DMS79 treated with DMSO at 0.1 percent for 48 hours (cell line): ENCODE data around the gene ZNF618.

Source experiments
- DNase-seq: peaks from one replicate; lab custom pipeline; 2025; lab: John Stamatoyannopoulos, UW

The ZNF618 gene

GRCh38 chr9:113934167-113934828, 58.2 kb downstream of the ZNF618 start:
- no peak for DNase-seq

DNA sequence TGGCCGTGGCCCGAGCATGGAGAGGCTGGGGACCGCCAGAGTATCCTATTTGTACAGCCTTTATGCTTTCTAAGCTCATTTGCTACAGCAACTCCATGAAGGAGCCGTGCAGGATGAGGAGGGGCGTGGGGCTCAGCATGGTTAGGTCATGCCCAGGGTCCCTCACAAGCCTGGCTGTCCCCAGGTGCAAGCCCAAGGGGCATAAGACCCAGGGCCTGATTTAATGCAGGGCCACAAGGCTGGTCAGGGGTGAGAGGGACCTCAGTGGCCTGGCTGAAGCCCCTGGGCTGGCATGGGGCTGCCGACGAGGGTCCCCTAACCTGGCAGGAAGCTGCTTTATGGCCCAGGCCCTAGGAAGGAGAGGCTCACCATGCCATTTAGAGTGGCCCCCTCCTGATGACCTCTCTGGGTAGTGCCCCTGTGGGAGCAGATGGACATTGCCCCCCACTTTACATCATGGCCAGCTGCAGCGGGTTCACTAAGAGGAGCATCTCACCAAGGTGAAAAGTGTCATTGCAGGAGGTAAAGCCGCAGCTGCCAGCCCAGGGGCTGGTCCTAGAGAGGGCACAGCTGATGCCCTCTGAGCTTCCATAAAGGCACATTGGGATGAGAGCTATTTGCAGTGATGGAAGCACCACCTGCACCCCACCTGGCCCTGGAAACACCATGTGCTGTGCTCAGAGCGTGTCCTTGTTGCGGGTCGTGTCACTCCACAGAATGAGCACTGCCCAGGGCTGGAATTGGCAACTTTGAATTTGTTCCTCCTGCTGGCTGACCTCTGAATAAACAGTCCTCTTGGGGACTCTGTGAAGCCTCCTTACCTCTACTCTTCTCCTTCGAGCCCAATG, 58.9 kb downstream of the ZNF618 start:
- DNase-seq = no peak

DNA sequence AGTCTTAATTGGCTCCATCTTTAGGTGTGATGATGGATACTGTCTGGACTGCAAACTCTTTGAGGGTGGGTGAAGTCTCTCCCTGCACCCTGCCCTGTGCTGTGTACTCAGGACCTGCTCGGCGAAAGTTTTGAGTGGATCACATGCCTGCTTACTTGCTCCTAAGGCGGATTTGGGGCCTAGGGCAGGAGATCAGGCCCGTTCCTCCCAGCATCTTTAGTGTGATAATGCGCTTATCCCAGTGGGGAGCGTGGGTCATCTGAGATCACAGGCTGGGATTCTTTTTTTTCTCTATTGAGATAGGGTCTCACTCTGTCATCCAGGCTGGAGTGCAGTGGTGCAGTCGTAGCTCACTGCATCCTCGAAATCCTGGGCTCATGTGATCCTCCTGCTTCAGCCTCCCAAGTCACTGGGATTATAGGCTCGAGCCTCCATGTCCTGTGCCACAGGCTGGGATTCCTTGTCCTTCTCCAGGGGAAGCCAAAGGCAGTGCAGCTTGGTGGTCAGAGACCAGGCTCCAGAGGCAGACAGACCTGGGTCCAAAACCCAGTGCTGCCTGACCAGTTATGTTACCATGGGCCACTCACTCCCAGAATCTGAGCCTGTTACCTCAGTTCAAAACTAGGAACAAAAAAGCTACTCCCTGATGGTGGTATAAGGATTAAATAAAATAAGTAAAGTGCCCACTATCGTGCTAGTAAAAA, 59.7 kb downstream of the ZNF618 start:
- no peak for DNase-seq

DNA sequence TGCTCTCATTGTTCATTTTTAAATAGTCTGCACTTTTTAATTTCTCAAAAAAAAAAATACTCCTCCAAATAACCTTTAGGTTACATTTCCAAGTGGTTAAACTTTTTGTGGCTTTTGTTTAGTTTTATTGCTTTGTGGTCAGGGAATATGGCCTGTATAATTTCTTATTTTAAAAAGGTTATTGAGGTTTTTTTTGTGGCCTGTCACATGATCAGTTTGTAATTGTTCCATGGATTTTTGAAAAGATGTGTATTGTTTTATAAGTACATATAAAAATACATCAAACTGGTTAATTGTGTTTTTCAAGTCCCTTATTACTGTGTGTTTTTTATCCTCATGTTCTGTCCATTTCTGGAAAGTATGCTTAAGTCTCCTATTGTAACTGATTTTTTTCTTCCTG, 64.0 kb downstream of the ZNF618 start:
- no peak for DNase-seq

- no peak for DNase-seq
These were observed 64.9 kb downstream of the ZNF618 start for GRCh38 chr9:113941056-113941455.

- DNase-seq = no peak
These were observed 65.4 kb downstream of the ZNF618 start for GRCh38 chr9:113941526-113941925.

GRCh38 chr9:113943112-113944009, 67.3 kb downstream of the ZNF618 start:
- no peak for DNase-seq

DNA sequence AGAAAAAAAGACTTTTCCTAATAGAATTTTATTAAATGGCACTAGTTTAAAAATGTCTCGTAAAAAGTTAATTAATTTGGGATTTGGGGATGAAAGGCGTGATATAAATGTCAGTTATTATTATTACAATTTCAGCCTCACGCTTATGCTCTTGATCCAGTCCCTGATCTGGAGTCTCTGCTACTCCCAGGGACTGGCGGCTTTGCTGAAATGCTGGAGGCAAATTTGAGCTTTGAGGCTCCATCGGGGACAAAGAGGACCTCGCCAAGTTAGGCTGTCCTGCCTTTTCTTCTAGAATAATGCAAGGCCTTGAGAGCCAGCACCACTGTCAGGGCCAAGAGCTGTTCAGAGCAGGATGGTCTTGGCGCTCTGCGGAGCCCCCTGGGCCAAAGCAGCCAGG, 69.7 kb downstream of the ZNF618 start:
- DNase-seq = no peak

- no peak for DNase-seq
These were observed 70.5 kb downstream of the ZNF618 start for GRCh38 chr9:113946496-113947115.

DNA sequence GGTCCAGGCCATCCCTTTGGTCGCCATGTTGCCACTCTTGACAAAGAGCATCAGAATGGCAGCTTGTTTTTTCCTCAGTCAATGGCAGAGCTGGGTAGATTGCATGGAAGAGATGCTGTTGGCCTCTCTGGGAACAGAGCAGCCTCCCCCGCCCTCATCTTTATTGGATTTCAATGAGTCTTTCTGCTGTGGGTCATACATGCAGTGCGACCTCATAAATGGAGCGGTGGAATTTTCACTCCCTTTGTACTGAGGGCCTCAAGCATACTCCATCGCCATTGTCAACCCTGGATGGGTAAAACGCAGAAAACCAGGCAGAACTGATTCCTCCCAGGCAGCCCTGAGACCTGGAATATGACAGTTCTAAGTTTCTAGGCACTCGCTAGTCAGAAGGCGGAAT, 71.8 kb downstream of the ZNF618 start:
- no peak for DNase-seq

GRCh38 chr9:113948891-113949570, 72.9 kb downstream of the ZNF618 start:
- no peak for DNase-seq

GRCh38 chr9:113949571-113950078, 73.5 kb downstream of the ZNF618 start:
- DNase-seq = no peak

DNA sequence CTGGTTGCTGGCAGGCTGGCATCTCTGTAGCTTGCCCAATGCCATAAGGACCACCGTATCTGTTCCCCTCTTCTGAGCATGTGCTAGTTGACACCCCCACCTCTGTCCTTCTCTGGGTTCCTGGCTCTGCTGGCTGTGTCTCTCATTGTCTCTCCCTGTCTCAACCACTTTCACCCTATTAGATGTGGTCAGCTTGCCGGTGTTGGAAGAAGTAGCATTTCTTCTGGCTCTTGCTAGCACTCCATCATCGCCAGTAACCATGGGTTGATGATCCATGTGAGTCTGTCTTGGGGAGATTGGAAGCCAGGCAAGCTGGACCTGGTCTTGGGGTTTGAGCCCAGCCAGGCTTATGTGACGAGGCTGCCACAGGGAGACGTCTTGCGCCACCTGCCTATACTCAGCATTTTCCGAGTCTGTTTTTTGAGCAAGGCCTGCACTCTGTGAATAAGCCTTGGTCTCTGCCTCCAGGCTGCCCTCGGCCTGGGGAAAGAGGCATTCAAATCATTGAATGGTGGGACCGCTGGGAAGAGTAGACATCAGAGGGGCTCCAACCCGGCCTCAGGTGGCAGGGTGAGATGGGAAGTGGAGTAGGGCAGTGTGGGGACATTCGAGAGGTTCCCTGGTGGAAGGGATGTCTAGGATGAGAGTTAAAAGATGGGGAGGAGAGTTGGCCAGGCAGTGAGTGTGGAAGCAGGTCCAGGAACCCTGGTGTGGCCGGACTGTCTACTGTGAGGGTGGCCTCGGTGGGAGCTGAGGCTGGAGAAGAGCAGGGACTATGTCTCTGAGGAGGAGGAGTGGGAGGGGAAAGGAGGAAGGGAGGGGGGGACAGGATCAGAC, 74.3 kb downstream of the ZNF618 start:
- DNase-seq = no peak

GRCh38 chr9:113951032-113951372, 74.9 kb downstream of the ZNF618 start:
- DNase-seq = no peak

DNA sequence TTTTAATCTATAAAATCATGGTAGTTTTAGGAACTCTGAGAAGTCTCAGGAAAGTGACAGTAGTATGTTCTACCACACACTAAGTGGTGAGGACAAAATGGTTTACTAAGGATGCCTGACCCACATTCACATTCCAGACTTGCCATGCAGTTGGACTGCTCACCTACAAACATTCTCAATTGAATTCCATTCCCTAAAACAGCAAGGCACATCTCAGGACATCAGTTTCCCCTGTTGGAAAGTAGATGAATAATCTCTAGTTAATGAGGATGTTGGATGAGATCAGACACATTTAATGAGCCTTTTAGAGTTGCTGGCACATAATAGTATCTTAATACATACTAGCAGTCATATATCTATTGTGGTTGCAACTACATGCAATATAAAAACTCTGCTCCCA, 76.6 kb downstream of the ZNF618 start:
- no peak for DNase-seq

GRCh38 chr9:113953531-113953930, 77.4 kb downstream of the ZNF618 start:
- no peak for DNase-seq

GRCh38 chr9:113954591-113954990, 78.5 kb downstream of the ZNF618 start:
- DNase-seq = no peak

DNA sequence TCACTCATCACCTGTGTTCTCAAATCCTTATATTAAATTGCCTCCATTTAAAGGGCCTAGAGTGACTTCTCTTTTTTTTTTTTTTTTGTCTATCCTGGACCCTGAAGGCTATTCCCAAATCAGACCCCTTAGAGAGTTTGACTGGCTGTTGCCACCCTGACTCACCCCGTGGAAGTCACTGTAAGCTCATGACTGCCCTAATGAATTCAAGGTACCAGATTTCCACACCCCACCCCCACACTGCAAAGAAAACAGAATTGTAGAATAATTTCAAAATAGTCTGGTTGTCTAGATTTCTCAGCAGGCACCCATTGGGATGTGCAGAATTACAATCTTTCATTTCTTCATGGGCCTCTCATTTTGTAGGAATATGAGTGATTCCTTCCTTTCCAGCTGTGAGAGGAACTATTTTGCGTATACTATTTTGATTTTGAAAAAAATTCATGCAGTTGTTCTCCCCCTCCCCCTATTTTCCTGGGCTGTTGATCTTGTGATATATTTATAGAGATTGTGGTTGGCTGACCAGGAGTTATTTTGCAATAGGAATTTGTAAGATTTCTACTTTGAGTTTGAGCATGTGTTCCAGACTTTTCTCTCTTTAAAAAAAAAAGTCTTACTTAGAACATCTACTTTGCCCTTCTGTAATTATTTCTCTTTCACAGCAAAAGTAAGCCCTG, 79.1 kb downstream of the ZNF618 start:
- no peak for DNase-seq

GRCh38 chr9:113956901-113957300, 80.8 kb downstream of the ZNF618 start:
- no peak for DNase-seq
